Measurements from ENCODE around the gene TMEM201. TPM values are rescaled to one million over a fixed set of nuclear protein-coding genes. Genes with fewer than 3 reads are reported as not detected.

TMEM201 gene
- total RNA-seq, 1 donor from 2014 or later = 24.6 TPM

- Mint-ChIP-seq H3K4me1 (ENCODE audit: low read depth) (peaks cover 19% of the 10 kb centered on the region), H3K4me3 (ENCODE audit: low read depth) (peak overlapping the region; percentile 23), H3K9me3 (ENCODE audit: low read depth) (no peaks in the 10 kb centered on the region), H3K36me3 (ENCODE audit: insufficient read depth) (no peaks in the 10 kb centered on the region), H3K27me3 (no peaks in the 10 kb centered on the region), H3K27ac (no peak overlapping the region)
- TF ChIP-seq, protein P1, sequence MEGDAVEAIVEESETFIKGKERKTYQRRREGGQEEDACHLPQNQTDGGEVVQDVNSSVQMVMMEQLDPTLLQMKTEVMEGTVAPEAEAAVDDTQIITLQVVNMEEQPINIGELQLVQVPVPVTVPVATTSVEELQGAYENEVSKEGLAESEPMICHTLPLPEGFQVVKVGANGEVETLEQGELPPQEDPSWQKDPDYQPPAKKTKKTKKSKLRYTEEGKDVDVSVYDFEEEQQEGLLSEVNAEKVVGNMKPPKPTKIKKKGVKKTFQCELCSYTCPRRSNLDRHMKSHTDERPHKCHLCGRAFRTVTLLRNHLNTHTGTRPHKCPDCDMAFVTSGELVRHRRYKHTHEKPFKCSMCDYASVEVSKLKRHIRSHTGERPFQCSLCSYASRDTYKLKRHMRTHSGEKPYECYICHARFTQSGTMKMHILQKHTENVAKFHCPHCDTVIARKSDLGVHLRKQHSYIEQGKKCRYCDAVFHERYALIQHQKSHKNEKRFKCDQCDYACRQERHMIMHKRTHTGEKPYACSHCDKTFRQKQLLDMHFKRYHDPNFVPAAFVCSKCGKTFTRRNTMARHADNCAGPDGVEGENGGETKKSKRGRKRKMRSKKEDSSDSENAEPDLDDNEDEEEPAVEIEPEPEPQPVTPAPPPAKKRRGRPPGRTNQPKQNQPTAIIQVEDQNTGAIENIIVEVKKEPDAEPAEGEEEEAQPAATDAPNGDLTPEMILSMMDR (IDR thresholded peaks at IDR 0.05; ENCODE audit: unreplicated experiment) = no peak
- no peak for DNase-seq (ENCODE audit: low spot score, unreplicated experiment)
Observed at GRCh38 chr1:9590945-9591668, 2.4 kb downstream of the TMEM201 start.

DNA sequence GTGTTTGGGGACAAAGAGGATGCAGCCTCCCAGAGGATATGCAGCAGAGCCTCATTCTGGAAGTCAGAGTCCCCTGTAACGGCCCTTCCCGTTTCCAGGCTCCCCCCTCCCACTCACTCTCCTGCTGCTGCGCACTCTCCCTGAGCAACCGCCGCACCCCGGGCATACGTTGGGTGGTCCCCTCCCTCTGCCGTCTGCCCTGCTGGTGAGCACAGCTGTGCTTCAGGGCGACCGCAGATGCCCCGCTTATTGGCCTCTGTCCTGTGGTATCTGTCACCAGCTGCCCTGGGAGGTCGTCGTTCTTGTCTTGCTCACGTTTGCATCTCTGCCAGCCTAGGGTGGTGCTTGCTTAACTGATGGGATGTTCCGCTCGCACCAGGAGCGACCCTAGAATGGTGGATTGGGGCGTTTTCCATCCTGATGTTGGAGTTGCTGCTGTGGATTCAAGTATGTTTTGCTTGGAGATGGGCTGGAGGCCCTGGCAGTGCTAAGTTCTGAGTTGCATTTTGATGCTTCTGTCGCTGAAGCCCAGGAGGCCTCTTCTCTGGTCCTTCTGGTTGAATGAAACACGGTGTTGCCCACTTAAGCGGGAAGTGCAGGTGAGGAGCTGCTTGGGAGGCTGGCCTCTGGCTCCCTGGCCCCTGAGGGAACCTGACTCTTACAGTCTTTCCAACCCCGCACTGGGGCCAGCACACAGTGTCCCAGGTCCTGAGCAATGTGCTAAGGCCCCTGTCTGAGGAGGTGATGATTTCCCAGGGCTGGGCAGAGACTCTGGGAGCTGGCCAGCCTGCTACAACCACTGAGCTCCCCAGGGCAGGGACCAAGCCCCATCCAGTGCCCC, 3.2 kb downstream of the TMEM201 start:
- Mint-ChIP-seq H3K27me3 (no peaks in the 10 kb centered on the region), H3K4me1 (ENCODE audit: low read depth) (peaks cover 18% of the 10 kb centered on the region), H3K27ac (no peak overlapping the region), H3K4me3 (ENCODE audit: low read depth) (no peak overlapping the region), H3K9me3 (ENCODE audit: low read depth) (no peaks in the 10 kb centered on the region), H3K36me3 (ENCODE audit: insufficient read depth) (no peaks in the 10 kb centered on the region)
- DNase-seq (ENCODE audit: low spot score, unreplicated experiment) = no peak
- TF ChIP-seq, protein P1 (IDR thresholded peaks at IDR 0.05; ENCODE audit: unreplicated experiment) = no peak

GRCh38 chr1:9592510-9593075, 3.9 kb downstream of the TMEM201 start:
- Mint-ChIP-seq H3K27ac (no peak overlapping the region), H3K9me3 (ENCODE audit: low read depth) (no peaks in the 10 kb centered on the region), H3K36me3 (ENCODE audit: insufficient read depth) (no peaks in the 10 kb centered on the region), H3K27me3 (no peaks in the 10 kb centered on the region), H3K4me3 (ENCODE audit: low read depth) (no peak overlapping the region), H3K4me1 (ENCODE audit: low read depth) (peaks cover 18% of the 10 kb centered on the region)
- TF ChIP-seq, protein P1 (IDR thresholded peaks at IDR 0.05; ENCODE audit: unreplicated experiment) = no peak
- no peak for DNase-seq (ENCODE audit: low spot score, unreplicated experiment)

- Mint-ChIP-seq H3K36me3 (ENCODE audit: insufficient read depth) (peaks cover under 1% of the 10 kb centered on the region), H3K27ac (peak overlapping the region; percentile 64), H3K4me3 (ENCODE audit: low read depth) (no peak overlapping the region), H3K9me3 (ENCODE audit: low read depth) (no peaks in the 10 kb centered on the region), H3K27me3 (no peaks in the 10 kb centered on the region), H3K4me1 (ENCODE audit: low read depth) (peaks cover 18% of the 10 kb centered on the region)
- TF ChIP-seq, protein P1 (IDR thresholded peaks at IDR 0.05; ENCODE audit: unreplicated experiment) = no peak
- no peak for DNase-seq (ENCODE audit: low spot score, unreplicated experiment)
Observed at GRCh38 chr1:9593147-9593491, 4.4 kb downstream of the TMEM201 start.

Measured in progenitor cell of endocrine pancreas (in vitro differentiated cells).